ENCODE measurements around the gene AP2B1. TPM values are rescaled to one million over a fixed set of nuclear protein-coding genes. Genes with fewer than 3 reads are reported as not detected.
"Not testable (repeated sequence)": the region's sequence is repeated elsewhere in the genome, so short reads cannot be mapped to it uniquely, and the experiment has no call there.

The AP2B1 gene
- total RNA-seq, 6 donors from 2014 or later, result 52.7 to 140 (median 101) TPM

GRCh38 chr17:35597604-35598003, 10.5 kb downstream of the AP2B1 start:
- Histone ChIP-seq H3K27me3 (no peaks in the 10 kb centered on the region), H3K4me1 (peaks cover 0 to 15% (median 2%) of the 10 kb centered on the region in 4 donors), H3K36me3 (peaks cover 4 to 86% (median 44%) of the 10 kb centered on the region in 4 donors), H3K27ac (no peak overlapping the region), H3K4me3 (no peak overlapping the region), H3K9me3 (no peaks in the 10 kb centered on the region)
- DNase-seq, result no peak
- no peak for ATAC-seq (ENCODE audit: low FRiP score in 2 of 2)
- 74 to 76% methylated on average over 5 of the region's 5 CpGs for WGBS, 2 donors
- TF ChIP-seq POLR2AphosphoS5 (IDR thresholded peaks at IDR 0.05) (no peak), CTCF (IDR thresholded peaks at IDR 0.05) (no peak), EP300 (IDR thresholded peaks at IDR 0.05) (no peak), POLR2A (IDR thresholded peaks at IDR 0.05) (no peak)

GRCh38 chr17:35603674-35604073, 16.6 kb downstream of the AP2B1 start:
- H3K4me3 ChIP-seq, result no peak overlapping the region
- WGBS, 2 donors, result 93 to 96% methylated on average over 7 of the region's 7 CpGs

GRCh38 chr17:35605678-35606077, 18.6 kb downstream of the AP2B1 start:
- Histone ChIP-seq H3K27me3 (no peaks in the 10 kb centered on the region), H3K4me3 (no peak overlapping the region), H3K9me3 (no peaks in the 10 kb centered on the region), H3K27ac (no peak overlapping the region), H3K36me3 (peaks cover 12 to 98% (median 57%) of the 10 kb centered on the region in 4 donors), H3K4me1 (peaks cover 0 to 7% (median 3%) of the 10 kb centered on the region in 4 donors)
- no peak for TF ChIP-seq CTCF (IDR thresholded peaks at IDR 0.05)
- no peak for TF ChIP-seq EP300 (IDR thresholded peaks at IDR 0.05)
- no peak for TF ChIP-seq POLR2AphosphoS5 (IDR thresholded peaks at IDR 0.05)
- no peak for TF ChIP-seq POLR2A (IDR thresholded peaks at IDR 0.05)
- DNase-seq (no peak), ATAC-seq (ENCODE audit: low FRiP score in 2 of 2) (no peak)
- WGBS, 2 donors, result 87 to 94% methylated on average over 2 of the region's 2 CpGs

More at GRCh38 chr17:35603674-35604073, 16.6 kb downstream of the AP2B1 start:
- H3K4me1 ChIP-seq, result peaks cover 0 to 7% (median 3%) of the 10 kb centered on the region in 4 donors
- no peak for ATAC-seq (ENCODE audit: low FRiP score in 2 of 2)
- H3K9me3 ChIP-seq, result no peaks in the 10 kb centered on the region
- TF ChIP-seq POLR2A (IDR thresholded peaks at IDR 0.05) (no peak), CTCF (IDR thresholded peaks at IDR 0.05) (no peak), POLR2AphosphoS5 (IDR thresholded peaks at IDR 0.05) (no peak), EP300 (IDR thresholded peaks at IDR 0.05) (no peak)
- no peaks in the 10 kb centered on the region for H3K27me3 ChIP-seq
- peaks cover 8 to 97% (median 48%) of the 10 kb centered on the region in 4 donors for H3K36me3 ChIP-seq
- no peak overlapping the region for H3K27ac ChIP-seq
- DNase-seq, result no peak

- TF ChIP-seq EP300 (IDR thresholded peaks at IDR 0.05) (no peak), POLR2AphosphoS5 (IDR thresholded peaks at IDR 0.05) (no peak), POLR2A (IDR thresholded peaks at IDR 0.05) (no peak), CTCF (IDR thresholded peaks at IDR 0.05) (no peak)
- WGBS, 2 donors, result 54 to 61% methylated on average over 3 of the region's 3 CpGs
- Histone ChIP-seq H3K36me3 (peaks cover 18 to 98% (median 56%) of the 10 kb centered on the region in 4 donors), H3K9me3 (no peaks in the 10 kb centered on the region), H3K27ac (peak overlapping the region in 1 of 4 donors; percentile 11), H3K4me3 (no peak overlapping the region), H3K27me3 (no peaks in the 10 kb centered on the region), H3K4me1 (peaks cover 0 to 7% (median 3%) of the 10 kb centered on the region in 4 donors)
- ATAC-seq (ENCODE audit: low FRiP score in 2 of 2), result no peak
- no peak for DNase-seq
Measured at GRCh38 chr17:35607239-35607847, 20.2 kb downstream of the AP2B1 start.

GRCh38 chr17:35609831-35610230, 22.7 kb downstream of the AP2B1 start:
- Histone ChIP-seq H3K36me3 (peaks cover 18 to 87% (median 44%) of the 10 kb centered on the region in 4 donors), H3K27ac (no peak overlapping the region), H3K9me3 (no peaks in the 10 kb centered on the region), H3K4me3 (no peak overlapping the region), H3K4me1 (peaks cover 0 to 7% (median 3%) of the 10 kb centered on the region in 4 donors), H3K27me3 (no peaks in the 10 kb centered on the region)
- WGBS, 2 donors, result 86 to 93% methylated on average over 4 of the region's 4 CpGs
- TF ChIP-seq POLR2A (IDR thresholded peaks at IDR 0.05) (no peak), EP300 (IDR thresholded peaks at IDR 0.05) (no peak), CTCF (IDR thresholded peaks at IDR 0.05) (no peak), POLR2AphosphoS5 (IDR thresholded peaks at IDR 0.05) (no peak)
- DNase-seq, result no peak
- no peak for ATAC-seq (ENCODE audit: low FRiP score in 2 of 2)

- H3K4me3 ChIP-seq; H3K4me1 ChIP-seq; H3K9me3 ChIP-seq; ATAC-seq (ENCODE audit: low FRiP score in 2 of 2); H3K27ac ChIP-seq; H3K27me3 ChIP-seq: not testable (repeated sequence)
- peak in 1 of 2 donors; percentile 24 for DNase-seq
- WGBS, 2 donors, result 81 to 83% methylated on average over 12 of the region's 12 CpGs
- H3K36me3 ChIP-seq, result peaks cover 16 to 80% (median 38%) of the 10 kb centered on the region in 4 donors
Measured at GRCh38 chr17:35610746-35611145, 23.6 kb downstream of the AP2B1 start.
